Measurements from ENCODE around the gene PUS7L.
"Not testable (repeated sequence)": the region's sequence is repeated elsewhere in the genome, so short reads cannot be mapped to it uniquely, and the experiment has no call there.

DNA sequence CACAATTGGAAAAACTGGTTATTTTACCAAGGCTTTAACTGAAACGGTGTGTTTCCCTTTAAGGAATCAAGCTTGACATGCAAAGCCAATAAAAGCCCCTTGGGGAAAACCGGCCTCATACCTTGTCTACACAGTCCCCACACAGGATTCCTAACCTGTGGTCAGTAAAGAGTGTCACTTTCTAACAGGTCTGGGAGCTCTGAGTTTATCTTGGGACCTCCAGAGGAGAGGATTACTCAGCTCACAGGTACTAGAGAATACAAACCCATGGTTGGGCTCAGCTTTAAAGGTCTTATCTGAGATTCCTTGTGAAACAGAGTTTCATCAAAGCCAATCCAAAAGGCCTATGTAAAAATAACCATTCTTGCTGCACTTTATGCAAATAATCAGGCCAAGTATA is 54.8 kb downstream of the PUS7L start:
- TF ChIP-seq, protein P1, sequence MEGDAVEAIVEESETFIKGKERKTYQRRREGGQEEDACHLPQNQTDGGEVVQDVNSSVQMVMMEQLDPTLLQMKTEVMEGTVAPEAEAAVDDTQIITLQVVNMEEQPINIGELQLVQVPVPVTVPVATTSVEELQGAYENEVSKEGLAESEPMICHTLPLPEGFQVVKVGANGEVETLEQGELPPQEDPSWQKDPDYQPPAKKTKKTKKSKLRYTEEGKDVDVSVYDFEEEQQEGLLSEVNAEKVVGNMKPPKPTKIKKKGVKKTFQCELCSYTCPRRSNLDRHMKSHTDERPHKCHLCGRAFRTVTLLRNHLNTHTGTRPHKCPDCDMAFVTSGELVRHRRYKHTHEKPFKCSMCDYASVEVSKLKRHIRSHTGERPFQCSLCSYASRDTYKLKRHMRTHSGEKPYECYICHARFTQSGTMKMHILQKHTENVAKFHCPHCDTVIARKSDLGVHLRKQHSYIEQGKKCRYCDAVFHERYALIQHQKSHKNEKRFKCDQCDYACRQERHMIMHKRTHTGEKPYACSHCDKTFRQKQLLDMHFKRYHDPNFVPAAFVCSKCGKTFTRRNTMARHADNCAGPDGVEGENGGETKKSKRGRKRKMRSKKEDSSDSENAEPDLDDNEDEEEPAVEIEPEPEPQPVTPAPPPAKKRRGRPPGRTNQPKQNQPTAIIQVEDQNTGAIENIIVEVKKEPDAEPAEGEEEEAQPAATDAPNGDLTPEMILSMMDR (IDR thresholded peaks at IDR 0.05): not testable (repeated sequence)
- TF ChIP-seq POLR2A (IDR thresholded peaks at IDR 0.05): not testable (repeated sequence)
